ENCODE results near the gene NUP50.

The NUP50 gene, protein sequence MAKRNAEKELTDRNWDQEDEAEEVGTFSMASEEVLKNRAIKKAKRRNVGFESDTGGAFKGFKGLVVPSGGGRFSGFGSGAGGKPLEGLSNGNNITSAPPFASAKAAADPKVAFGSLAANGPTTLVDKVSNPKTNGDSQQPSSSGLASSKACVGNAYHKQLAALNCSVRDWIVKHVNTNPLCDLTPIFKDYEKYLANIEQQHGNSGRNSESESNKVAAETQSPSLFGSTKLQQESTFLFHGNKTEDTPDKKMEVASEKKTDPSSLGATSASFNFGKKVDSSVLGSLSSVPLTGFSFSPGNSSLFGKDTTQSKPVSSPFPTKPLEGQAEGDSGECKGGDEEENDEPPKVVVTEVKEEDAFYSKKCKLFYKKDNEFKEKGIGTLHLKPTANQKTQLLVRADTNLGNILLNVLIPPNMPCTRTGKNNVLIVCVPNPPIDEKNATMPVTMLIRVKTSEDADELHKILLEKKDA

DNA sequence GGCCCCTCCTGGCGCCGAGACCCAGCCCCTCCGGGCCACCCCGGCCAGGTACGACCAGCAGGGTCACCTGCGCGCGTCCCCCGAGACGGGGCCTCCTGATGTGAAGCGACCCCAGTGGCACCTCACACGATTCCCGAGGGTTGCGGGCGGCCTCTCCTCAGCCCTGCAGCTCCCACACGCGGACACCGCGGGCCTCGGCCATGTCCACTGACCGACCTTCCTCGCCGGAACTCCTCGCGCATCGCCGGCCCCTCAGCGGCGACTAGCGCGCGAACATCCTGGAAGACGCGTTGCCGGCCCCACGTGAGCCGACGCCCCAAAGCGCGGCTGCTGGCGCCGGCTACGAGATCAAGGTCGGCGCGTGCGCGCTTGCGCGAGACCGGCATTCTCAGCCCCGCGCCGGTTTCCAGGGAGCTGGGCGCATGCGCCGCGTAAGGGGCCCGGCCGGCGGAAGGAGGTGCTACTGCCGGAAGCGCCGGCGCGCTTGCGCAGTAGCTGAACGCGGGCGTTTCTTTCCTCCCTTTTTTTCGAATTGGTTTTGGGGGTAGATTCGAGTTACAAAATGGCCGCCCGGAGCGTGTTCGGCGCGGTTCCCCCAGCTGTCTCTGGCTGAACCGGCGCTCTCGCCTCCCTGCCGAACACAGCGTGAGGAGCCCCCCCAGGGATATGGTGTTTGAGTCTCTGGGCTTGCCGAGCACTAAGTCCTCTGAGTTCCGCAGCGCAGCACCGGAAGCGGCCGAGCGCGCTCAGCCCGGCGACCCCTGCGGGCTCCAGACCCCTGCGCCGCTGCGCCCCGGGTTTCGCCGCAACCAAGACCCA, at the start of gene NUP50:
NUP50 (plus strand) TSS at position 475 of the 819 bp plus-strand sequence. CDS start 4,253 bp downstream, outside the sequence.
- peak; percentile 88 to 92 for DNase-seq (ENCODE audit: low read depth in 2 of 2)

DNA sequence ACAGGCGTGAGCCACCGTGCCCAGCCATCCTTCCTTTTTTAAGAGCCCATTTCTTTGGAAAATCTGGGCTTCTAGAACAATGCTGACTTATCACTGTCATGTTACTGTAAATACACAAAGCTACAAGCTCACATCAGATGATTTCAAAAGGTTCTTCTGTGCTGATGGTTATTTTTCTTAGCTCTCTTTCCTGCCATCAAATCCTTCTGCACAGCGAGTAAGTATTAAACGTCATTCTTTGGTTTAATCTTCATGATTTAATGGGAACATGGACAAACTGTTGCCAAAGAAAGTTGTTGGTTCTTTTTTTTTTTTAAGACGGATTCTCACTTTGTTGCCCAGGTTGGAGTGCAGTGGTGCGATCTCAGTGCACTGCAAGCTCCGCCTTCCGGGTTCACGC, 43.3 kb upstream of the NUP50 start:
- DNase-seq (ENCODE audit: low read depth in 2 of 2): no peak

DNA sequence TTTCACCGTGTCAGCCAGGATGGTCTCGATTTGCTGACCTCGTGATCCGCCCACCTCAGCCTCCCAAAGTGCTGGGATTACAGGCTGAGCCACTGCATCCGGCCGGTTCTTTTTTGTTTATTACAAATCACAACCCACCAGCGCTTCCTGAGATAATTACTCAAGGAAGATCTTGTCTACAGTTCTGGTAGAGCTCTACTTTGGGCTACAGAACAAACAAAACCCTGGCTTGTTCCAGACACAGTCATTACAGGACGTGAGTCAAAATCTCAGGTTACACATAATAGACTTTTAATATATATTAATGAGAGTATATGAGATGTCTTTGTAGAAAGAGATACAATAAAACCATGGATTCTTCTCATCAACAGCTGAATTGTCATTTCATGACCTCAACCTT, 42.8 kb upstream of the NUP50 start:
- DNase-seq (ENCODE audit: low read depth in 2 of 2): no peak

DNA sequence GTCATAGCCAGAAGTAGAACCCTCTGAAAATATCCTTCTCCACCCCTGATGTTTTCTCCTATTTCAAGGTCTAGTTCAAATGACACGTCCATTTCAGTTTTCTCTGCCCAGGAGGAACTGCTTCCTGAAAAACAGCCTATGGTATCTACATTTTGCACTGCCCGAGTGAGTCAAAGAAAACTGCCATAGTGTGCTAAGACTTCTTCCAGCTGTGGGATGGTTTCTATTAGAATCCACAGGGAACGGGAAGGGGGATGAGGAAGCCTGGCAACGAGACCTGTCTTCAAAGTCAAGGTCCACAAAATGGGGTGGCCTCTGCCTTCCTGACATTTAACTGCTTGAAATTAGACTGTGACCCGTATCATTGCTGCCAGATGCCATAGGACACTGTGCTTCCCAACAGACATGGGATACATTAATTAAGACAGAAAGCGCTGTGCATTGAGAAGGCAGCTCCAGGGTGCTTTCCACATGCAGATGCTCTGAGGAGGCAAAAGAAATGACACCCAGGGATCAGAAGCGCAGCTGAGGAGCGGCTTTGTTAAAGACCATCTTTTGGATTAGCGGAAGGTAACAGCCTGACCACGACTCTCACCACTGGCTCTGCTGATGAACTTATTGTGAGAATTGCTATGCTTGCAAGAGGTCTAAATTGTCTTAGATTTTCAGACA, 39.4 kb upstream of the NUP50 start:
- no peak for DNase-seq (ENCODE audit: low read depth in 2 of 2)

GRCh38 chr22:45125188-45125587, 38.5 kb upstream of the NUP50 start:
- no peak for DNase-seq (ENCODE audit: low read depth in 2 of 2)

DNA sequence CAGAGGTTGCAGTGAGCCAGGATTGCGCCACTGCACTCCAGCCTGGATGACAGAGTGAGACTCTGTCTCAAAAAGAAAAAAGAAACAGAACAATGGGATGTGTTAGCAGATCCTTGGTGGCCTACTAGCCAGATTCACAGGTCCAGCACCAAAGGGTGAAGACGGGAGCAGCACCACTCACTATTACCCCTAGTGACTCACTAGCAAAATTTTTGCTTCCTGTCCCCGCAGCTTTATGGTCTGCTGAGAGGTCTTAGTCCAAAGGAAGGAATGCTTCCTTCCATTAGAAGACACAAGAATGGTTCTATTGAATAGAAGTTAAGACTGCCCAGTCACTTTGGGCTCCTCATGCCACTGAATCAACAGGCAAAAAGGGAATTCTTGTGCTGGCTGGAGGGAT, 35.9 kb upstream of the NUP50 start:
- DNase-seq (ENCODE audit: low read depth in 2 of 2): no peak

DNA sequence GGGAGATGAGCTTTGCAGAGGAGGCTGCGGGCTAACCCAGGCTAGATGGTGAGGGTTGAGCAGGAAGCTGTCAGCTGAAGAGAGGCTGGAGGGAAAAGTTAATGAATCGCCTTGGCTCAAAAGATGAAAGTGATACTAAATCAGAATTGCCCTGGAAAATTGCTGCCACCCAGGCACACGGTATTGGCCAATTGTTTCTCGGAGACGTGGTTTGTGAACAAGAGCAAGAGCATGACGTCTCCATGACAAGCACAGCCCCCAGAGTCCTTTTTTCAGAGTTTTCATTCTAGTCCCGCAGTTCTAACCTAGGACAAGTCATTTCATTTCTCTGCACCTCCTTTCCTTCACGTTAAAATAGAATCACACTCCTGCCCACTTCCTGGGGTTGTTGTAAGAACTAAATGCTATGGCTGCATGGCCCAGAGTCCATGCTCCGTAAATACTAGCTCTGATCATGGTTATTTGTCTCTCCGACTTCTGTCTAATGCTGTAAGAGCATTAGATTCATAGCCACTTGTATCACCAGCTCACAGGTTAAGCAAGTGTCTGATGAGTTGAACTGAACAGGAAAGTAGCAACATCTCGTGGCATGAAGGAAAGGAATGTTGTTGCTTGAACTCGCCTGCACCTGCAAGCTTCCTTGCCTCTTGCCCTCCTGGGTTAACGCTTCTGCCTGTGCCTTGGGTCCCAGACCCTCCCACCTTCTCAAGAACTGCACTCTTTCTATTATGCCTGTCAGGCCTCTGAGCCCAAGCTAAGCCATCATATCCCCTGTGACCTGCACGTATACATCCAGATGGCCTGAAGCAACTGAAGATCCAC, 33.8 kb upstream of the NUP50 start:
- DNase-seq (ENCODE audit: low read depth in 2 of 2): peak; percentile 7 to 10

GRCh38 chr22:45130891-45131290, 32.8 kb upstream of the NUP50 start:
- no peak for DNase-seq (ENCODE audit: low read depth in 2 of 2)

GRCh38 chr22:45131749-45132148, 32.0 kb upstream of the NUP50 start:
- DNase-seq (ENCODE audit: low read depth in 2 of 2): no peak

GRCh38 chr22:45134313-45134712, 29.4 kb upstream of the NUP50 start:
- DNase-seq (ENCODE audit: low read depth in 2 of 2): no peak

- no peak for DNase-seq (ENCODE audit: low read depth in 2 of 2)
These were observed 27.1 kb upstream of the NUP50 start for GRCh38 chr22:45136594-45136993.

GRCh38 chr22:45139693-45140092, 24.0 kb upstream of the NUP50 start:
- no peak for DNase-seq (ENCODE audit: low read depth in 2 of 2)

GRCh38 chr22:45142376-45142775, 21.3 kb upstream of the NUP50 start:
- no peak for DNase-seq (ENCODE audit: low read depth in 2 of 2)

GRCh38 chr22:45144916-45145315, 18.8 kb upstream of the NUP50 start:
- DNase-seq (ENCODE audit: low read depth in 2 of 2): no peak

- no peak for DNase-seq (ENCODE audit: low read depth in 2 of 2)
These were observed 14.1 kb upstream of the NUP50 start for GRCh38 chr22:45149671-45150070.

DNA sequence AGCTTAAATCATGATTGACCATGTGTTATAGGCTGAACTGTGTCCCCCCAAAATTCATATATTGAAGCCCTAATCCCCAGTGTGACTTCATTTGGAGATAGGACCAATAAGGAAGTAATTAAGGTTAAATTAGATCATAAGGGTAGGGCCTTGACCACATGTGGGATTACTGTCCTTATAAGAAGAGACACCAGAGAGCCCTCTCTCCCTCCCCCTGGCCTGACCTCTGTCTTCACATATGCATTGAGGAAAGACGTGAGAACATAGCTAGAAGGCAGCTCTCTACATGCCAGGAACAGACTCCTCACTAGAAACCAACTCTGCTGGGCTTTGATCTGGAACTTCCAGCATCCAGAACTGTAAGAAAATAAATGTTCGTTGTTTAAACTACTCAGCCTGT, 13.6 kb upstream of the NUP50 start:
- DNase-seq (ENCODE audit: low read depth in 2 of 2): no peak

GRCh38 chr22:45151503-45151902, 12.2 kb upstream of the NUP50 start:
- DNase-seq (ENCODE audit: low read depth in 2 of 2): no peak

GRCh38 chr22:45154383-45154782, 9.3 kb upstream of the NUP50 start:
- no peak for DNase-seq (ENCODE audit: low read depth in 2 of 2)

DNA sequence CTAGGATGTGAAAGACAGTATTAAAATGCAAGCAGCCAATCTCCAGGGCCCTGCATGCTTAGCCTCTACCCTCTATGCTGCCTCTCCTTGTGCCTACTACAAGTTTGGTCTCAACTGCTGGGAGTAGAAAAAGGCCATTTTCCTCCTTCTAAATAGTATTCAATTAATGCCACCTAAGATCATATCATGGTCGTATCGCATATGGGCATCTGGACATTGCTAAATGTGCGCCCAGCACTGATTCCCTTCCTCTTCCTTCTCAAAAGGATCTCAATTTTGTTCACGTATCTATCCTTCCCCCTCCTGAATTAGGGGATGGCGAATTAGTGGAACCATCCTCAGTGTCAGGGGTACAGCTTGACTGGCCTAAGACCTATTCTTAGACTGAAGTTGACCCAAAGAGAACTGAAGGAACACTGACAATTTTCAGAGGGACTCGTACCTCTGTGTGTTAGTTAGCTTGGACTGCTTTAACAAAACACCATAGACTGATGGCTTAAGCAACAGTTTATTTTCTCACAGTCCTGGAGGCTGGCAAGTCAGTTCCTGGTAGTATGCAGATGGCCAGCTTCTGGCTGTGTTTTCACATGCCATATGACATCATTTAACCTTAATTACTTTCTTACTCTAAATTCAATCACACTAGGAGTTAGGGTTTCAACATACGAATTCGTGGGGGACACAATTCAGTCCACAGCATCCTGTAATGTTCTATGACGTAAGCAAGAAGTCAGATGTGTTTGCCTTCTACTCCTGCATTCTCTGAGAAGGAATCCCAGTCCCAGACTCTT, 8.5 kb upstream of the NUP50 start:
- DNase-seq (ENCODE audit: low read depth in 2 of 2): no peak

GRCh38 chr22:45157907-45158306, 5.8 kb upstream of the NUP50 start:
- DNase-seq (ENCODE audit: low read depth in 2 of 2): no peak
